Measurements from ENCODE around the gene MLLT1. TPM values are rescaled to one million over a fixed set of nuclear protein-coding genes. Genes with fewer than 3 reads are reported as not detected.
A peak's percentile ranks its signal among the peaks of the same experiment; 100 is the strongest.

The MLLT1 gene
- total and polyA plus RNA-seq, 5 donors, result 34.8 to 67.3 (median 64.7) TPM

DNA sequence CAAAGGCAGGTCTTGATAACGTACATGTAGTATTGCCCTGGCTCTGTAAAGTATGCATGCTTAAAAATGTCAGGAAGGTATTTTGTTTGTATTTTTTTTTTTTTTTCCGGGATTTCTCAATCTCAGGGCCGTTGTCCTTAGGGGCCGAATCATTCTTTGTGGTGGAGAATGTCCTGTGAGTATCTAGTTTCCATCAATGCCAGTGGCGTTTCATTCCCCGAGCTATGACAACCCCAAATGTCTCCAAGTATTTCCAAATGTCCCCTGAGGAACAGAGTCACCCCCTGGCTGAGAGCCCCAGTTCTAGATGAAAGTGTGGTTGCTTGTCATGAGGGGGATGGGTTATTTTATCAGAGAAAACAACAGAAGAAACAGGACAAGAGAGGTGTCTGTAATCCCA is 75.6 kb downstream of the MLLT1 start:
- intact Hi-C loops (cut with DNase I), result no loop called here
- no peak for DNase-seq
- no peak for ATAC-seq
- no peaks in the 10 kb centered on the region for H3K4me1 ChIP-seq (ENCODE audit: control insufficient read depth, insufficient read depth, low read length)
- no peak overlapping the region for H3K4me3 ChIP-seq (ENCODE audit: low read length)
- 52% methylated on average over 6 of the region's 6 CpGs for WGBS
- H3K9me3 ChIP-seq (ENCODE audit: control insufficient read depth, low read length), result no peaks in the 10 kb centered on the region
- H3K27me3 ChIP-seq (ENCODE audit: control insufficient read depth, insufficient read depth), result no peaks in the 10 kb centered on the region
- no peak overlapping the region for H3K27ac ChIP-seq (ENCODE audit: low read length)

DNA sequence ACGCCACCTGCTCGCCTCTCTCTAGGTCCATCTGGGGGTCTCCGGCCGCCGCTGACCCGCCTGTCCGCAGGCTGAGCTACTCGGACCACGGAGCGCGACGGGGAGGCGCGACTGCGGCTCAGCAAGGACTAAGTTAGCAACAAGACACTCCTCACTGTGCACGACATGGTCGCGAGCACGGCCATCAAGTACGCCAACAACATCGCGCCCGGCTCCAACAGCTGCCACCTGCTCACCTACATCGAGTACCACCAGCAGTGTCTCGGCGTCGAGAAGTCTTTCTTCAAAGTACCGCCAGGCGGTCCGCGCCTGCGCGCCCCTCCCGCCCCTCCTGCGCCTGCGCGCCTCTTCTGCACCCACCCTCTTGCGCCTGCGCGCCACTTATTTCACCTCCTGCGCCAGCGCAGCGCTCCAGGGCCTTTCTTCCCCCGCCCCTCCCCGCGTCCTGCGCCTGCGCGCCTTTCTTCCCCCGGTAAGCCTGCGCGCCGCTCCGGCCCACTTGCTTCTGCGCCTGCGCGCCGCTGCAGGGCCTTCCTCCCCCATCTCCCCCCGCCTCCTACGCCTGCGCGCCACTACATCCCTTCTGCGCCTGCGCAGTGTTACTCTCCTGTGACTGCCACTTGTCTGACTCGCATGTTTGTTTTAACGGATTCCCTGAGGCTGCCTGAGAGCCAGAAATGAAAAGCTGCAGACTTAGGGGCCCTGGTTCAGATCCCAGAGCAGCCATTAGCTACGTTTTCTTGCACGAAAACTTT is 80.4 kb downstream of the MLLT1 start:
- H3K27me3 ChIP-seq (ENCODE audit: control insufficient read depth, insufficient read depth), result no peaks in the 10 kb centered on the region
- H3K4me3 ChIP-seq (ENCODE audit: low read length), result peak overlapping the region; percentile 40
- under 1% methylated on average over 68 of the region's 68 CpGs for WGBS
- ATAC-seq (peak; percentile 97 to 98), DNase-seq (peak; percentile 99 to 100 (median 99))
- no peaks in the 10 kb centered on the region for H3K9me3 ChIP-seq (ENCODE audit: control insufficient read depth, low read length)
- intact Hi-C loops (cut with DNase I), result no loop called here
- H3K4me1 ChIP-seq (ENCODE audit: control insufficient read depth, insufficient read depth, low read length), result no peaks in the 10 kb centered on the region
- H3K27ac ChIP-seq (ENCODE audit: low read length), result no peak overlapping the region

DNA sequence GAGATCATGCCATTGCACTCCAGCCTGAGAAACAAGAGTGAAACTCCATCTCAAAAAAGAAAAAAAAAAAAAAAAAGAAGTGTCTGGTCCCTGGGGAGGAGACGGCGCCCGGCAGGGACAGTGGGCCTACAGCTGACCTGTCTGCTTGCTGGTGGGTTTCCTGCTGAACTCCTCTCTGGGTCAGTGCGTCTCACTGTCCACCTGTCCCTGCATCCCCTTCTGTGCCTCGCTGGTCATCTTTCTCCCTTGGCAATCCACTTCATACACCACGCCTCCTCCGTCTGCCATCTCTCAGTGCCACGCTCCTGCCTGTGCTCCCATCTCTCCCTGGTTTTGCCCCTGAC is 80.9 kb downstream of the MLLT1 start:
- no peaks in the 10 kb centered on the region for H3K9me3 ChIP-seq (ENCODE audit: control insufficient read depth, low read length)
- no peaks in the 10 kb centered on the region for H3K4me1 ChIP-seq (ENCODE audit: control insufficient read depth, insufficient read depth, low read length)
- H3K27ac ChIP-seq (ENCODE audit: low read length), result no peak overlapping the region
- H3K27me3 ChIP-seq (ENCODE audit: control insufficient read depth, insufficient read depth), result no peaks in the 10 kb centered on the region
- DNase-seq, result no peak
- ATAC-seq, result peak in 1 of 2 donors; percentile 12
- WGBS, result 29% methylated on average over 8 of the region's 8 CpGs
- peak overlapping the region; percentile 40 for H3K4me3 ChIP-seq (ENCODE audit: low read length)
- intact Hi-C loops (cut with DNase I), result no loop called here

DNA sequence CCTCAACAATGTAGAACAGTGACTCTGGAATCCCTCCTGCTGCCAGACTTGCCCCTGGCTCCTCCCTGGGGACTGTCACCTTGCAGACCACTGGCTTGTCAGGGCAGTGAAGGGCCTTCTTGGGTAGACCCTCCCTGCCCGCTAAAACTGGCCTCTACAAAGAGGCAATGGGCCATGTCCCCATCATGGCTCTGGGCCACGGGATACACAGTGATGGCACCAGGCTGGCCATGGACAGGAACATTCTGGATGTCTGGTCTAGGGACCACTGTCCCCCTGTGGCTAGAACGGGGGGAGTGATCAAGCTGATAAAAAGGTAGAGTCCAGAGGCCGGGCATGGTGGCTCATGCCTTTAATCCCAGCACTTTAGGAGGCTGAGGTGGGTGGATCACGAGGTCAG is 83.4 kb downstream of the MLLT1 start:
- H3K27me3 ChIP-seq (ENCODE audit: control insufficient read depth, insufficient read depth), result no peaks in the 10 kb centered on the region
- DNase-seq, result peak in 1 of 3 donors; percentile 47
- no peak overlapping the region for H3K4me3 ChIP-seq (ENCODE audit: low read length)
- intact Hi-C loops (cut with DNase I), result no loop called here
- no peak for ATAC-seq
- no peaks in the 10 kb centered on the region for H3K9me3 ChIP-seq (ENCODE audit: control insufficient read depth, low read length)
- 95% methylated on average over 5 of the region's 5 CpGs for WGBS
- no peaks in the 10 kb centered on the region for H3K4me1 ChIP-seq (ENCODE audit: control insufficient read depth, insufficient read depth, low read length)
- H3K27ac ChIP-seq (ENCODE audit: low read length), result no peak overlapping the region

DNA sequence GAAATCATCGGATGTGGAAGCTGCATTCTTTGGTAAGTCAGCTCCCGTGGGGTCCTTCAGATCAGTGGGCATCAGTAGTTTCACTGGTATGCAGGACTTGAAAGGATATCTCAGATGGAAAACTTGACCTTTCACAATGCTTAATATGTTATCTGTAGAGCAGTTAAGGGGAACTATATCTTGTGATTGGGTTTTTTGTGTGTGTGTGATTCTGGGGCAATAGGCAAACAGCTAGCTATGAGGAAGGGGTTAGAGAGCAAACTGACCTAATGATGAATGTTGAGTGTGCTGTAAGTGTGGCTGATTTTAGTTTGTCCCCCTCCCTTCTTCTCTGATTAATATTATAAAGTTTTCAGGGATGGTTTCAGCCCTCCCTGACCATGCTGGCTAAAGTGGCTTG is 91.0 kb downstream of the MLLT1 start:
- Histone ChIP-seq H3K27me3 (ENCODE audit: control insufficient read depth, insufficient read depth) (no peaks in the 10 kb centered on the region), H3K27ac (ENCODE audit: low read length) (no peak overlapping the region), H3K9me3 (ENCODE audit: control insufficient read depth, low read length) (no peaks in the 10 kb centered on the region), H3K4me1 (ENCODE audit: control insufficient read depth, insufficient read depth, low read length) (no peaks in the 10 kb centered on the region), H3K4me3 (ENCODE audit: low read length) (no peak overlapping the region)
- intact Hi-C loops (cut with DNase I), result no loop called here
- DNase-seq (no peak), ATAC-seq (no peak)
- 86% methylated on average over 2 of the region's 2 CpGs for WGBS

DNA sequence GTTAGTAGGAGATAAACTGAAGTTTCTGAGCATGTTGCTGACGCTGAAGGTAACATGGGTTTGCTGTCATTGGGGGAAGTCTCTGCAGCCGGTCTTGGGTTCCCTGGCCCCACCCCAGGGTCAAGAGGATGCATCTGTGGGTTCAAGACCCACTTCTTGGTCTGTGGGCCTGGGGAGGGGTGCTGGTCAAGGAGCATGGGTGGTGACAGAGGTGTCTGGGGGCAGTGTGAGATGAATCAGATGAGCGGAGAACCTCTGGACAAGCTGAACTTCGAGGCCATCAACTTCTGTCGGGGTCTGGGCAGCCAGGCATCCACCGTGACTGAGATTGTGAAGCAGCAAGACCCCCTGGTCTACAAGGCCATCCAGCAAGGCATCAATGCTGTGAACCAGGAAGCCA is 92.4 kb downstream of the MLLT1 start:
- 96% methylated on average over 6 of the region's 6 CpGs for WGBS
- H3K27ac ChIP-seq (ENCODE audit: low read length), result no peak overlapping the region
- H3K27me3 ChIP-seq (ENCODE audit: control insufficient read depth, insufficient read depth), result no peaks in the 10 kb centered on the region
- ATAC-seq (no peak), DNase-seq (no peak)
- intact Hi-C loops (cut with DNase I), result no loop called here
- H3K9me3 ChIP-seq (ENCODE audit: control insufficient read depth, low read length), result no peaks in the 10 kb centered on the region
- H3K4me1 ChIP-seq (ENCODE audit: control insufficient read depth, insufficient read depth, low read length), result no peaks in the 10 kb centered on the region
- H3K4me3 ChIP-seq (ENCODE audit: low read length), result no peak overlapping the region

DNA sequence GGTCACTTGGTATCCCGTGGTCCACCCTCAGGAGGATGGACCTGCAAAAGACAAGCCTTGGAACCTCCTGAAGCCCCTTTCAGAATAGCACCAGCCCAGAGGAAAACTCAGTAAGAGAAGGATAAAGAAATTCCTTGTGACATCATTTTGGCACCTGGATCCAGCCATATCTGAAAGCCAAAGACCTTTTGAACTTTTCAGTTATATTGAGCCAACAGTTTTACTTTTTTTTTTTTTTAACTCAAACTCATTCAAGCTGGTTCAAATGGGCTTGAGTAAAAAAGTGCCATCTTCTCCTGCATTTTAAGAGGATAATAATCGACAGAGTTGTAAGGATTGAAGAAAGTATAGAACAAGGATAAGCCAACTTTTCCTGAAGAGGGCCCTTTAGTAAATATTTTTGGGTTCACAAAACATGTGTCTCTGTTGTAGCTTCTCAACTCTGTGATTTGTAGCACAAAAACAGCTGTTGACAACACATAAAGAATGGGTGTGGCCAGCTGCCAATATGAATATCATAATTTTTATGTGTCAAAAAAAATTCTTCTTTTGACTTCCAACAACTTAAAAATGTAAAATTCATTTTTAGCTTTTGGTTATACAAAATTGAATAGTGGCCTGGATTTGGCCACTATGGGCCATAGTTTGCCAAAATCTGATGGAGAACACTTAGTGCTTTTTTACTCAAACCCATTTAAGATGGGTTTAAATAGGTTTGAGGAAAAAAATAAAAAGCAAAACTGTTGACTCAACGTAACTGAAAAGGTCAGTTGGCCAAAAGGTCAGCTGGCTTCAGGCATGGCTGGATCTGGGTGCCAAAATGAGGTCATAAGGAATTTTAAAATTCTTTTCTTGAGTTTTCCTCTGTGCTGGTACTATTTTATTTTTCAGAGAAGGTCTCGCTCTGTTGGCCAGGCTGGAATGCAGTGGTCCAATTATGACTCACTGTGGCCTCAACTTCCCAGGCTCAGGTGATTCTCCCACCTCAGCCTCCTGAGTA is 93.6 kb downstream of the MLLT1 start:
- no peaks in the 10 kb centered on the region for H3K9me3 ChIP-seq (ENCODE audit: control insufficient read depth, low read length)
- 56% methylated on average over 4 of the region's 4 CpGs for WGBS
- ATAC-seq (no peak), DNase-seq (peak in 1 of 3 donors; percentile 60)
- no peaks in the 10 kb centered on the region for H3K4me1 ChIP-seq (ENCODE audit: control insufficient read depth, insufficient read depth, low read length)
- intact Hi-C loops (cut with DNase I), result no loop called here
- no peak overlapping the region for H3K27ac ChIP-seq (ENCODE audit: low read length)
- H3K27me3 ChIP-seq (ENCODE audit: control insufficient read depth, insufficient read depth), result no peaks in the 10 kb centered on the region
- no peak overlapping the region for H3K4me3 ChIP-seq (ENCODE audit: low read length)

DNA sequence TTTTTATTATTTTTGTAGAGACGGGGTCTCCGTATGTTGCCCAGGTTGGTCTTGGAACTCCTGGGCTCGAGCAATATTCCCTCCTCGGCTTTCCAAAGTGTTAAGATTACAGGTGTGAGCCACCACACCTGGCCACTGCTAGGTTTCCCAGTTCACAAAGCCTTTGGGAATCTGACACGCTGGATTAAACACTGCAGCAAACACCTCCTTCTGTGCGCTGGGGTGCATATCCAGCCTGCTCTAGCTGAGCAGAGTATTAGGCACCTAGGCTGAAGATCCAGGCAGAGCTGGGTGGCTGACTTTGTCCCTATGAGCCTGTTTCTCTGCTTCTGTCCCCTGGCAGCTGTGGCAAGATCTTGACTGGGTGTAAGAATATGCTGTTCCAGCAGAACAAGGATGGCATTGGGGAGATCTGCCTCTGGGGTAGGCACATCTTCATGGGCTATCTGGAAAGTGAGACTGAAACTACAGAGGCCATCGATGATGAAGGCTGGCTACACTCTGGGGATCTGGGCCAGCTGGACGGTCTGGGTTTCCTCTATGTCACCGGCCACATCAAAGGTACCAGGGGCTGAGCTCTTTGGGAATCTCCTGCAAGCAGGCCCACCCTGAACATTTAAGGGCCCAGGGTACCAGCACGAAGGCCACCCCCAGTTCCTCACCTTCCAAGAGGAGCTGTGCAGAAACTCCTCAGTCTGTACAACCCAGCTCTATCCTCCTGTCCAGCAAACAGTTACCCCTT is 94.5 kb downstream of the MLLT1 start:
- intact Hi-C loops (cut with DNase I), result no loop called here
- Histone ChIP-seq H3K4me3 (ENCODE audit: low read length) (no peak overlapping the region), H3K27me3 (ENCODE audit: control insufficient read depth, insufficient read depth) (no peaks in the 10 kb centered on the region), H3K9me3 (ENCODE audit: control insufficient read depth, low read length) (no peaks in the 10 kb centered on the region), H3K4me1 (ENCODE audit: control insufficient read depth, insufficient read depth, low read length) (no peaks in the 10 kb centered on the region), H3K27ac (ENCODE audit: low read length) (no peak overlapping the region)
- ATAC-seq (no peak), DNase-seq (no peak)
- WGBS, result 74% methylated on average over 10 of the region's 10 CpGs

DNA sequence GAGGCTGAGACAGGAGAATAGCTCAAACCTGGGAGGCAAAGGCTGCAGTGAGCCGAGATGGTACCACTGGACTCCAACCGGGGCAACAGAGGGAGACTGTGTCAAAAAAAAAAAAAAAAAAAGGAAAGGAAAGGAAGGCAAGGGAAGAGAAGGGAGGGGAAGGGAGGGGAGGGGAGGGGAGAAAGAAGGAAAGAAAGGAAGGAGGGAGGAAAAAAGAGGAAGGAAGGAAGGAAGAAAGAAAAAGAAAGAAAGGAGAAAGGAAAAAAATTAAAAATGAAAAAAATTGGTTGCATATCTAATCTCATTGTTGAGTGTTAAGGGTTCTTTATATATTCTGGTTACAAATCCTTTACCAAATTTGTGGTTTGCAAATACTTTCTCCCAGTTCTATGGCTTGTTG is 98.7 kb downstream of the MLLT1 start:
- WGBS, result 80% methylated on average over 2 of the region's 2 CpGs
- H3K4me3 ChIP-seq (ENCODE audit: low read length), result no peak overlapping the region

DNA sequence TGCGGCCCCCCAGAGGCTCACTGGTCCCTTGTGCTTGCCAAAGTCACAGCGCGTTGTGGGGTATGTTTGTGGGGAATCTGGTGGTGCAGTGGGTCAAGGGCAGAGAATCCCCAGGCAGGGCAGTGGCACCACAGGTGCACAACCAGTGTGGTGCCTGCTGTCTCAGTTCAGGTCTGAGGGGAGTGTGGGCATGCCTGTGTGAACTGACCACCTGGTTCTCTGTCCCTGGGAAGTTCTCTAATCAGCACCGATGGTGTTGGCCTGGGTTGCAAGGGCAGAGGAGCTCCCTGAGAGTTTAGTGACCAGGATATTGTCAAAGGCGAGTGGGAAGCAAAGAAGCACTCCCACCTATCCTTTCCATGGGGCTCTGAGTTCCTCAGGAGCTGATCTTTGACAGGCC is 106.6 kb downstream of the MLLT1 start:
- WGBS, result 78% methylated on average over 5 of the region's 5 CpGs
- Histone ChIP-seq H3K4me3 (ENCODE audit: low read length) (no peak overlapping the region), H3K4me1 (ENCODE audit: control insufficient read depth, insufficient read depth, low read length) (no peaks in the 10 kb centered on the region), H3K27me3 (ENCODE audit: control insufficient read depth, insufficient read depth) (no peaks in the 10 kb centered on the region), H3K27ac (ENCODE audit: low read length) (no peak overlapping the region), H3K9me3 (ENCODE audit: control insufficient read depth, low read length) (no peaks in the 10 kb centered on the region)
- DNase-seq (no peak), ATAC-seq (no peak)
- intact Hi-C loops (cut with DNase I), result no loop called here

More for the DNA sequence above, 98.7 kb downstream of the MLLT1 start:
- intact Hi-C loops (cut with DNase I), result no loop called here
- Histone ChIP-seq H3K4me1 (ENCODE audit: control insufficient read depth, insufficient read depth, low read length) (no peaks in the 10 kb centered on the region), H3K27me3 (ENCODE audit: control insufficient read depth, insufficient read depth) (no peaks in the 10 kb centered on the region), H3K27ac (ENCODE audit: low read length) (no peak overlapping the region), H3K9me3 (ENCODE audit: control insufficient read depth, low read length) (no peaks in the 10 kb centered on the region)
- ATAC-seq, result no peak
- no peak for DNase-seq
